Measurements from ENCODE around the gene KCNG1. TPM values are rescaled to one million over a fixed set of nuclear protein-coding genes. Genes with fewer than 3 reads are reported as not detected.

KCNG1 gene
- total and polyA plus RNA-seq, 2 of the 4 experiments (the other 2 are of a cell fraction), result 23.7 to 51.4 TPM

DNA sequence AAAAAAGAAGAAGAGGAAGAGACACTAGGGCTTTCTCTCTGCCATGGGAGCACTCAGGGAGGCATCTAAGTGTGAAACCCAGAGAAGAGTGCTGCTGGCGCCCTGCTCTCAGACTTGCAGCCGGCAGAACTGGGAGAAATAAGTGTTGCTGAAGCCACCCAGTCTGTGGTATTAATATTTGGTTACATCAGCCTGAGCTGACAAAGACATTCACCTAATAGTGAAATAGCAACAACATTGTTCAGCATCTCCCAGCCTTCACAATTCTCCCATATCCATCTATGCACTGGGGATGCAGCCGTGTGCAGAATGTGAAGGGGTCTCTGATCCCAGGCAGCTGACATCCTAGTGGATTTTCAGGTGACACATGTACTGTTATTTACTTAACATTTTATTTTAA, 12.0 kb downstream of the KCNG1 start:
- no peak for ATAC-seq (ENCODE audit: low read depth)
- peaks cover 3% of the 10 kb centered on the region for H3K4me1 ChIP-seq (ENCODE audit: control insufficient read depth, insufficient read depth, low read length)
- dilution Hi-C loops (cut with HindIII; ENCODE audit: low sequenced_read_pairs, unreplicated experiment), result no loop called here

More for the DNA sequence above, 12.0 kb downstream of the KCNG1 start:
- Histone ChIP-seq H2AK9ac (replicated peaks; ENCODE audit: low read depth, low read length, poor library complexity) (no peak overlapping the region), H3K36me3 (ENCODE audit: control insufficient read depth, insufficient read depth, low read length) (peaks cover 12% of the 10 kb centered on the region), H3K4me3 (ENCODE audit: insufficient read depth, low read depth, low read length) (no peak overlapping the region), H4K20me1 (ENCODE audit: insufficient read depth, low read length) (peaks cover 14% of the 10 kb centered on the region; the same call in 1 of the 2 replicates), H4K5ac (ENCODE audit: low read depth, low read length) (no peak overlapping the region), H3K14ac (replicated peaks; ENCODE audit: low read depth, low read length) (no peak overlapping the region), H3K23ac (ENCODE audit: low read depth, low read length) (no peak overlapping the region), H3K56ac (ENCODE audit: extremely low read depth, insufficient read depth, low read length) (no peak overlapping the region), H3K79me1 (ENCODE audit: low read depth in 1 of 2, low read length in 2 of 2) (peaks cover 38 to 60% of the 10 kb centered on the region in 2 experiments), H3K18ac (ENCODE audit: low read depth, low read length) (no peak overlapping the region), H2AK5ac (ENCODE audit: low read depth, low read length) (no peak overlapping the region), H4K91ac (ENCODE audit: insufficient read depth, low read depth, low read length) (no peak overlapping the region), H3K9ac (ENCODE audit: low read depth, low read length) (no peak overlapping the region), H4K8ac (ENCODE audit: low read depth in 2 of 2, low read length in 2 of 2) (no peak overlapping the region), H3K27me3 (ENCODE audit: control insufficient read depth, insufficient read depth, low read length) (no peaks in the 10 kb centered on the region), H3K4me2 (ENCODE audit: low read depth, low read length) (no peak overlapping the region), H2BK120ac (ENCODE audit: low read depth, low read length) (no peak overlapping the region), H3K27ac (ENCODE audit: insufficient read depth, low read length) (no peak overlapping the region), H2AFZ (replicated peaks; ENCODE audit: low read length, poor library complexity) (no peak overlapping the region), H3K9me1 (ENCODE audit: insufficient read depth, low read length) (no peaks in the 10 kb centered on the region), H2BK20ac (ENCODE audit: low read depth, low read length) (no peak overlapping the region), H2BK15ac (ENCODE audit: low read depth, low read length) (no peak overlapping the region), H3K4ac (ENCODE audit: low read depth, low read length) (no peak overlapping the region), H2BK5ac (ENCODE audit: low read depth, low read length, poor library complexity, severe bottlenecking) (no peak overlapping the region), H3K9me3 (ENCODE audit: control insufficient read depth, insufficient read depth, low read length) (no peaks in the 10 kb centered on the region)
- intact Hi-C loops (cut with micrococcal nuclease) (loop anchor here (10.0 kb wide), 1 partner anchor 204 kb away; no protein-coding TSS in a partner anchor), in situ Hi-C loops (cut with MboI; ENCODE audit: low sequenced_read_pairs) (no loop called here)
- ChIA-PET CTCF (no interaction called here), POLR2A (ENCODE audit: unreplicated experiment) (interaction anchor here (0.7 kb wide), 1 partner anchor 294 kb away, joined by 11 read pairs; no protein-coding TSS in a partner anchor)
- no peak for TF ChIP-seq RFX5 (IDR thresholded peaks at IDR 0.05; ENCODE audit: low read depth, low read length)
- BruUV-seq (replicated peaks), result no TSS peak
- DNase-seq, result no peak
- no CpG with 5 or more reads among the region's 3 CpGs for WGBS, 2 experiments (ENCODE audit: extremely low coverage in 2 of 2, insufficient read length in 1 of 2)

All from IMR-90 (cell line).